K562 (cell line): ENCODE results near the gene ZNF358. TPM values are rescaled to one million over a fixed set of nuclear protein-coding genes. Genes with fewer than 3 reads are reported as not detected.

Experiments used
- ATAC-seq: fragments of 200-7000 bp; cut with Tn5 transposase; 3 replicates; pipeline ENCODE4 v1.9.1; 2020; ENCODE audit warnings: moderate library complexity
- BruUV-seq: library from RNA; stranded (reverse); fragments of 400-500 nt; replicated peaks from 2 replicates; lab custom pipeline; 2021; lab: Mats Ljungman, UMichigan
- CTCF ChIA-PET: fragments of 300-600 bp; formaldehyde crosslinking; extraction: SDS; loops from one replicate; lab custom pipeline; 2021; ENCODE audit warnings: low intra/inter-chr PET ratio; lab: Yijun Ruan, JAX
- POLR2A ChIA-PET: fragments of 300-600, 350-650 bp; sonication (Branson Sonifier 250); formaldehyde crosslinking; extraction: SDS; loops from one replicate; lab custom pipeline; 2021; ENCODE audit warnings: antibody characterized with exemption, inconsistent platforms; lab: Yijun Ruan, JAX
- DNase-seq, 4 experiments: peaks; one replicate each; pipeline versions ENCODE4 v3.0.0 to v3.0.0-alpha.2; 2011 to 2018; ENCODE audit warnings: low spot score in 3 of 4, mixed read lengths in 3 of 4; ENCODE audit errors: extremely low read depth in 1 of 4
- FAIRE-seq: peaks from 2 replicates; lab custom pipeline; 2011; peaks lifted over from hg19 to GRCh38; lab: Jason Lieb, UNC
- H2AFZ ChIP-seq: 2 replicates; pipeline ENCODE4 v1.6.0; 2011; ENCODE audit warnings: low read depth, low read length, control low read depth, inconsistent platforms
- H3K27ac ChIP-seq: fragments of 200-600 bp; 3 replicates; pipeline ENCODE4 v1.8.0; 2011; ENCODE audit warnings: low read depth, mild to moderate bottlenecking, control low read depth, inconsistent platforms, low read length, moderate library complexity, mixed read lengths; ENCODE audit errors: extremely low read depth
- H3K27me3 ChIP-seq, 2 experiments: fragments of 300-600 bp in 1 of 2; 2 replicates in 1 of 2; 3 replicates in 1 of 2; pipeline versions ENCODE4 v1.6.0 to v1.8.0; 2011; ENCODE audit warnings: inconsistent platforms in 2 of 2, low read length in 2 of 2, mild to moderate bottlenecking in 1 of 2, mixed read lengths in 1 of 2, moderate library complexity in 1 of 2; ENCODE audit not compliant: control insufficient read depth in 2 of 2, insufficient read depth in 2 of 2
- H3K36me3 ChIP-seq: fragments of 300-600 bp; 3 replicates; pipeline ENCODE4 v1.8.0; 2011; ENCODE audit warnings: mild to moderate bottlenecking, low read length, inconsistent platforms; ENCODE audit not compliant: control insufficient read depth, insufficient read depth
- H3K4me1 ChIP-seq, 2 experiments: fragments of 200-600 bp in 1 of 2; replicated peaks in 1 of 2; 2 replicates in 1 of 2; 3 replicates in 1 of 2; pipeline versions ENCODE4 v1.5.1 to v1.8.0; 2011; ENCODE audit warnings: inconsistent platforms in 2 of 2, low read length in 2 of 2, mild to moderate bottlenecking in 1 of 2, mixed read lengths in 1 of 2, moderate library complexity in 1 of 2; ENCODE audit not compliant: control insufficient read depth in 2 of 2, insufficient read depth in 2 of 2
- H3K4me2 ChIP-seq: 2 replicates; pipeline ENCODE4 v1.6.1; 2011; ENCODE audit warnings: low read length, control low read depth, inconsistent platforms, mixed read lengths; ENCODE audit not compliant: insufficient read depth
- H3K4me3 ChIP-seq: fragments of 200-600 bp; sonication (generic), shearing (Covaris generic); 2 replicates; pipeline ENCODE4 v1.5.1; 2016; ENCODE audit warnings: control low read depth, inconsistent platforms
- H3K79me2 ChIP-seq: fragments of 200-600 bp; 3 replicates; pipeline ENCODE4 v1.8.0; 2011; ENCODE audit warnings: low read length, inconsistent platforms; ENCODE audit not compliant: control insufficient read depth, insufficient read depth
- H3K9ac ChIP-seq, 2 experiments: 2 replicates each; pipeline versions ENCODE4 v1.6.0 to v1.6.1; 2011; ENCODE audit warnings: low read depth in 2 of 2, low read length in 2 of 2, control low read depth in 1 of 2, inconsistent platforms in 1 of 2, mild to moderate bottlenecking in 1 of 2, mixed read lengths in 1 of 2; ENCODE audit not compliant: insufficient read depth in 1 of 2
- H3K9me1 ChIP-seq: one replicate; pipeline ENCODE4 v1.6.0; 2011; ENCODE audit warnings: inconsistent platforms, mild to moderate bottlenecking, low read length, moderate library complexity; ENCODE audit not compliant: control insufficient read depth, insufficient read depth
- H3K9me3 ChIP-seq: replicated peaks from 2 replicates; pipeline ENCODE4 v1.5.1; 2011; ENCODE audit warnings: low read depth, low read length, inconsistent platforms; ENCODE audit not compliant: control insufficient read depth, insufficient read depth
- H4K20me1 ChIP-seq: replicated peaks from 2 replicates; pipeline ENCODE4 v1.6.1; 2011; ENCODE audit warnings: low read length, inconsistent platforms, mixed read lengths; ENCODE audit not compliant: control insufficient read depth, insufficient read depth
- CXXC5 ChIP-seq: fragments of 250-450 bp; sonication (Bioruptor Pico); IDR thresholded peaks from 2 replicates; pipeline ENCODE4 v1.8.0; 2022; ENCODE audit warnings: inconsistent platforms, mild to moderate bottlenecking, moderate library complexity
- ESRRA ChIP-seq: fragments of 450-650 bp; IDR thresholded peaks from 2 replicates; pipeline ENCODE4 v1.6.1; 2014; ENCODE audit warnings: low read depth, mild to moderate bottlenecking, moderate library complexity, borderline replicate concordance
- ID3 ChIP-seq, 2 experiments: fragments of 250-450 bp in 1 of 2; fragments of 450-650 bp in 1 of 2; sonication (Bioruptor Pico) in 1 of 2; IDR thresholded peaks; 2 replicates each; pipeline versions ENCODE4 v1.6.1 to v1.8.0; 2016 to 2021; ENCODE audit warnings: mild to moderate bottlenecking in 2 of 2, moderate library complexity in 2 of 2, missing compliant biosample characterization in 1 of 2, missing genetic modification characterization in 1 of 2
- MAFK ChIP-seq: IDR thresholded peaks from 2 replicates; pipeline ENCODE4 v1.6.1; 2011; ENCODE audit warnings: low read length, improper control_type of control experiment
- NELFE ChIP-seq: IDR thresholded peaks from 2 replicates; pipeline ENCODE4 v1.6.1; 2011; ENCODE audit warnings: mild to moderate bottlenecking; ENCODE audit not compliant: insufficient read depth, insufficient read length
- NR2C1 ChIP-seq, 2 experiments: fragments of 450-650 bp; IDR thresholded peaks; 2 replicates each; pipeline ENCODE4 v1.6.1; 2017; ENCODE audit warnings: mild to moderate bottlenecking in 2 of 2, antibody characterized with exemption in 1 of 2, inconsistent platforms in 1 of 2, missing compliant biosample characterization in 1 of 2, missing genetic modification characterization in 1 of 2
- POLR2G ChIP-seq: fragments of 200-400 bp; formaldehyde crosslinking; IDR thresholded peaks from 2 replicates; pipeline ENCODE4 v1.6.1; 2017; ENCODE audit warnings: low read depth, mild to moderate bottlenecking, antibody characterized with exemption, low read length, moderate library complexity
- POLR3G ChIP-seq: IDR thresholded peaks from 2 replicates; pipeline ENCODE4 v1.6.1; 2011; ENCODE audit not compliant: insufficient read length, insufficient replicate concordance; ENCODE audit errors: extremely low read depth
- SRSF3 ChIP-seq: fragments of 200-400 bp; formaldehyde crosslinking; IDR thresholded peaks from 2 replicates; pipeline ENCODE4 v1.6.1; 2016; ENCODE audit warnings: mild to moderate bottlenecking, low read length, moderate library complexity; ENCODE audit not compliant: insufficient read depth
- ZBTB11 ChIP-seq, 3 experiments: fragments of 200-800 bp in 1 of 3; fragments of 250-450 bp in 1 of 3; fragments of 450-650 bp in 1 of 3; sonication (Bioruptor Pico) in 1 of 3; sonication (Bioruptor generic) in 1 of 3; formaldehyde crosslinking in 1 of 3; IDR thresholded peaks; 2 replicates each; pipeline versions ENCODE4 v1.6.1 to v1.8.0; 2016 to 2022; ENCODE audit warnings: mild to moderate bottlenecking in 2 of 3, missing genetic modification characterization in 2 of 3, missing compliant biosample characterization in 1 of 3, moderate library complexity in 1 of 3
- ZNF764 ChIP-seq: fragments of 250-450 bp; sonication (Bioruptor Pico); IDR thresholded peaks from 2 replicates; pipeline ENCODE4 v1.4.0; 2020; ENCODE audit warnings: low read depth, mild to moderate bottlenecking, moderate library complexity
- WGBS: fragments of 100-300 bp; shearing (Covaris generic); methylation state at CpG from one replicate; pipeline ENCODE4 v1.1.6; 2016; ENCODE audit warnings: low coverage, mixed read lengths; ENCODE audit not compliant: insufficient coverage; ENCODE audit errors: missing lambda C conversion rate; 5-methylcytosine and 5-hydroxymethylcytosine counted together
- in situ Hi-C: fragments of 300-500 bp; cut with MboI; formaldehyde crosslinking; loops from 4 replicates; pipeline ENCODE4 v1.15.0; 2018; ENCODE audit warnings: inconsistent platforms, mixed read lengths
- intact Hi-C: fragments of 100-400 bp; cut with micrococcal nuclease; formaldehyde crosslinking; loops from 2 replicates; pipeline ENCODE4 v1.14.2; 2022
- polyA plus RNA-seq, 8 experiments: library from polyadenylated mRNA; depleted of rRNA in 4 of 8; stranded (reverse) in 5 of 8; unstranded in 3 of 8; fragments of >200 nt; fragmentation: Nextera tagmentation in 2 of 8; fragmentation: Illumina TruSeq in 1 of 8; extraction: Ambion mirVana in 2 of 8; extraction: Trizol in 1 of 8; gene quantifications; 2 replicates each; pipeline versions ENCODE4 v1.2.1 to v1.2.3, GENCODE V29; 2011 to 2014; ENCODE audit warnings: inconsistent platforms in 1 of 8, missing spikeins in 1 of 8
- total RNA-seq, 7 experiments: library from RNA; depleted of rRNA in 6 of 7; stranded (reverse); fragments of >200 nt in 6 of 7; fragmentation: Illumina TruSeq in 2 of 7; extraction: Trizol in 2 of 7; gene quantifications; 2 replicates each; pipeline versions ENCODE4 v1.2.1 to v1.2.3, GENCODE V29; 2011 to 2021; ENCODE audit warnings: low replicate concordance in 1 of 7

The ZNF358 gene
- total and polyA plus RNA-seq, 9 of the 15 experiments (the other 6 are each of a cell fraction or from before 2014, with no cell fraction given): 0.04 to 17.2 (median 4.9) TPM

GRCh38 chr19:7529246-7529600 is 13.3 kb downstream of the ZNF358 start (continued):
- TF ChIP-seq ZBTB11 (CRISPR knock-in tag; IDR thresholded peaks at IDR 0.05) (no peak), ID3 (CRISPR knock-in tag; IDR thresholded peaks at IDR 0.05) (no peak), ID3 (tag; IDR thresholded peaks at IDR 0.05) (no peak), POLR3G (no peak)

GRCh38 chr19:7529610-7530490 is 13.9 kb downstream of the ZNF358 start:
- DNase-seq: no peak
- intact Hi-C loops: no loop called here
- Histone ChIP-seq H3K4me3 (no peak overlapping the region), H4K20me1 (no peaks in the 10 kb centered on the region), H3K4me2 (no peak overlapping the region), H3K9me3 (no peaks in the 10 kb centered on the region), H2AFZ (no peak overlapping the region), H3K9me1 (no peaks in the 10 kb centered on the region), H3K27me3 (no peaks in the 10 kb centered on the region), H3K4me1 (peaks cover 3 to 35% of the 10 kb centered on the region in 2 experiments; a peak in 4 of 5 replicates), H3K9ac (no peak overlapping the region), H3K27ac (no peak overlapping the region), H3K36me3 (peaks cover 18% of the 10 kb centered on the region; the same call in 1 of the 3 replicates), H3K79me2 (no peaks in the 10 kb centered on the region)
- POLR2A ChIA-PET: interaction anchor here (0.5 to 0.6 kb wide), 3 partner anchors 34 to 127 kb away, joined by 3 to 4 read pairs (median 3); no protein-coding TSS in a partner anchor
- no peak for TF ChIP-seq CXXC5 (CRISPR knock-in tag)
- no peak for TF ChIP-seq NELFE
- TF ChIP-seq SRSF3: no peak
- TF ChIP-seq POLR2G: 0 out of 2 replicates have a peak, but pooled peaks have one; percentile 18
- peak; percentile 48; the same call in 1 of the 2 replicates for TF ChIP-seq NR2C1 (IDR thresholded peaks at IDR 0.05)
- peak; percentile 61; the same call in 1 of the 2 replicates for TF ChIP-seq NR2C1 (tag; IDR thresholded peaks at IDR 0.05)
- TF ChIP-seq MAFK: no peak
- TF ChIP-seq ZNF764 (CRISPR knock-in tag): no peak
- TF ChIP-seq ESRRA: peak; percentile 87
- whole genome bisulfite sequencing: 91% methylated on average over 31 of the region's 33 CpGs
- CTCF ChIA-PET: no interaction called here
- in situ Hi-C loops: no loop called here
- FAIRE-seq: no peak
- ATAC-seq: no peak
- no TSS peak for BruUV-seq
